H1 (cell line): Measurements from ENCODE around the gene TXNL4A. TPM values are rescaled to one million over a fixed set of nuclear protein-coding genes. Genes with fewer than 3 reads are reported as not detected.

ENCODE experiments used
- CTCF ChIA-PET: fragments of 300-600 bp; sonication (Branson Sonifier 250); formaldehyde crosslinking; loops from one replicate; lab custom pipeline; 2021; ENCODE audit not compliant: partially characterized antibody; lab: Charles Lee
- POLR2A ChIA-PET: fragments of 300-600 bp; sonication (Branson Sonifier 250); formaldehyde crosslinking; loops from one replicate; lab custom pipeline; 2021; ENCODE audit warnings: inconsistent platforms; ENCODE audit not compliant: partially characterized antibody; lab: Charles Lee
- DNase-seq, 2 experiments: peaks; one replicate each; pipeline versions ENCODE4 v3.0.0 to v3.0.0-alpha.2; 2010 to 2022; ENCODE audit warnings: low spot score in 2 of 2, low read depth in 1 of 2, mixed read lengths in 1 of 2
- FAIRE-seq: peaks from 2 replicates; lab custom pipeline; 2011; peaks lifted over from hg19 to GRCh38; lab: Jason Lieb, UNC
- H2AFZ ChIP-seq: 2 replicates; pipeline ENCODE4 v1.8.1; 2012; ENCODE audit warnings: low read length, inconsistent platforms
- H2AK5ac ChIP-seq: 2 replicates; pipeline ENCODE4 v1.6.1; 2013; ENCODE audit warnings: low read depth, low read length
- H2BK120ac ChIP-seq: replicated peaks from 2 replicates; pipeline ENCODE3; 2013; ENCODE audit warnings: low read depth, low read length, inconsistent platforms
- H2BK12ac ChIP-seq: 2 replicates; pipeline ENCODE4 v1.6.1; 2013; ENCODE audit warnings: low read depth, low read length
- H2BK15ac ChIP-seq: 2 replicates; pipeline ENCODE4 v1.6.1; 2013; ENCODE audit warnings: low read length
- H2BK20ac ChIP-seq: 2 replicates; pipeline ENCODE4 v1.6.1; 2013; ENCODE audit warnings: low read length
- H2BK5ac ChIP-seq: 2 replicates; pipeline ENCODE4 v1.6.1; 2013; ENCODE audit warnings: low read depth, low read length
- H3K14ac ChIP-seq: 2 replicates; pipeline ENCODE4 v1.6.1; 2013; ENCODE audit warnings: inconsistent platforms; ENCODE audit not compliant: insufficient read length
- H3K18ac ChIP-seq: 2 replicates; pipeline ENCODE4 v1.6.1; 2013; ENCODE audit warnings: low read length; ENCODE audit errors: extremely low read depth
- H3K23ac ChIP-seq: 2 replicates; pipeline ENCODE4 v1.6.1; 2013; ENCODE audit warnings: inconsistent platforms; ENCODE audit not compliant: insufficient read length
- H3K23me2 ChIP-seq: 2 replicates; pipeline ENCODE4 v1.6.1; 2013; ENCODE audit warnings: low read depth, low read length
- H3K27ac ChIP-seq: 2 replicates; pipeline ENCODE4 v1.6.1; 2011; ENCODE audit warnings: low read depth, low read length, inconsistent platforms
- H3K27me3 ChIP-seq, 4 experiments: replicated peaks in 1 of 4; 1 replicate in 1 of 4; 2 replicates in 3 of 4; pipeline versions ENCODE4 v1.6.1 to v1.8.1; 2011 to 2013; ENCODE audit warnings: low read length in 3 of 4, mild to moderate bottlenecking in 3 of 4, inconsistent platforms in 2 of 4, mixed read lengths in 2 of 4, moderate library complexity in 1 of 4; ENCODE audit not compliant: control insufficient read depth in 3 of 4, insufficient read depth in 3 of 4; ENCODE audit errors: extremely low read depth in 1 of 4
- H3K36me3 ChIP-seq, 4 experiments: 2 replicates each; pipeline versions ENCODE4 v1.6.1 to v1.8.1; 2011 to 2013; ENCODE audit warnings: mild to moderate bottlenecking in 4 of 4, low read length in 3 of 4, moderate library complexity in 2 of 4, control low read depth in 1 of 4, inconsistent platforms in 1 of 4; ENCODE audit not compliant: insufficient read depth in 4 of 4, control insufficient read depth in 2 of 4
- H3K4ac ChIP-seq: replicated peaks from 2 replicates; pipeline ENCODE3; 2013; ENCODE audit warnings: low read length, low read depth, mixed read lengths, inconsistent platforms; ENCODE audit not compliant: insufficient read length
- H3K4me1 ChIP-seq, 4 experiments: replicated peaks in 1 of 4; 1 replicate in 1 of 4; 2 replicates in 3 of 4; pipeline versions ENCODE4 v1.6.1 to v1.8.1; 2011 to 2013; ENCODE audit warnings: low read length in 3 of 4, inconsistent platforms in 2 of 4, mixed read lengths in 1 of 4; ENCODE audit not compliant: insufficient read depth in 4 of 4, control insufficient read depth in 3 of 4
- H3K4me2 ChIP-seq, 2 experiments: 2 replicates each; pipeline versions ENCODE4 v1.6.1 to v1.8.1; 2011 to 2013; ENCODE audit warnings: low read depth in 2 of 2, low read length in 2 of 2, control low read depth in 1 of 2, inconsistent platforms in 1 of 2, mild to moderate bottlenecking in 1 of 2; ENCODE audit not compliant: insufficient read depth in 1 of 2
- H3K4me3 ChIP-seq, 4 experiments: fragments of 200-600, 300-600 bp in 1 of 4; sonication (generic), shearing (Covaris generic), sonication (Bioruptor Twin) in 1 of 4; 2 replicates each; pipeline versions ENCODE4 v1.5.1 to v1.8.1; 2011 to 2016; ENCODE audit warnings: low read length in 4 of 4, low read depth in 3 of 4, control low read depth in 2 of 4, inconsistent platforms in 2 of 4, mild to moderate bottlenecking in 2 of 4, mixed read lengths in 1 of 4, moderate library complexity in 1 of 4; ENCODE audit not compliant: insufficient read depth in 2 of 4; ENCODE audit errors: extremely low read depth in 1 of 4
- H3K56ac ChIP-seq: replicated peaks from 2 replicates; pipeline ENCODE3; 2013; ENCODE audit warnings: low read depth, mild to moderate bottlenecking, mixed read lengths, low read length, inconsistent platforms; ENCODE audit not compliant: insufficient read length
- H3K79me1 ChIP-seq: 2 replicates; pipeline ENCODE4 v1.6.1; 2013; ENCODE audit warnings: low read depth, low read length, control low read depth
- H3K79me2 ChIP-seq, 2 experiments: 2 replicates each; pipeline versions ENCODE4 v1.6.1 to v1.8.1; 2012 to 2013; ENCODE audit warnings: low read length in 2 of 2, mild to moderate bottlenecking in 2 of 2, inconsistent platforms in 1 of 2; ENCODE audit not compliant: insufficient read depth in 2 of 2, control insufficient read depth in 1 of 2
- H3K9ac ChIP-seq, 4 experiments: replicated peaks in 1 of 4; 1 replicate in 1 of 4; 2 replicates in 3 of 4; pipeline versions ENCODE4 v1.6.1 to v1.8.1; 2011 to 2013; ENCODE audit warnings: low read depth in 3 of 4, low read length in 3 of 4, control low read depth in 2 of 4, mild to moderate bottlenecking in 2 of 4, moderate library complexity in 2 of 4, inconsistent platforms in 1 of 4; ENCODE audit errors: extremely low read depth in 1 of 4
- H3K9me3 ChIP-seq, 2 experiments: 2 replicates each; pipeline versions ENCODE4 v1.6.1 to v1.8.1; 2012 to 2013; ENCODE audit warnings: mild to moderate bottlenecking in 2 of 2, moderate library complexity in 2 of 2, control low read depth in 1 of 2, inconsistent platforms in 1 of 2, low read depth in 1 of 2, low read length in 1 of 2, mixed read lengths in 1 of 2; ENCODE audit not compliant: insufficient read depth in 2 of 2
- H4K20me1 ChIP-seq, 2 experiments: replicated peaks in 1 of 2; 2 replicates each; pipeline versions ENCODE3 to v1.8.1; 2011 to 2013; ENCODE audit warnings: inconsistent platforms in 2 of 2, low read length in 2 of 2, mild to moderate bottlenecking in 1 of 2; ENCODE audit not compliant: insufficient read depth in 2 of 2, control insufficient read depth in 1 of 2
- H4K5ac ChIP-seq: 2 replicates; pipeline ENCODE4 v1.6.1; 2013; ENCODE audit warnings: low read length, low read depth, mixed read lengths, inconsistent platforms; ENCODE audit not compliant: insufficient read length
- H4K8ac ChIP-seq: 2 replicates; pipeline ENCODE4 v1.8.0; 2013; ENCODE audit warnings: mild to moderate bottlenecking, moderate library complexity, low read length, inconsistent platforms; ENCODE audit not compliant: insufficient read depth; ENCODE audit errors: extremely low read depth
- H4K91ac ChIP-seq: replicated peaks from 2 replicates; pipeline ENCODE3; 2013; ENCODE audit warnings: low read length, mixed read lengths, inconsistent platforms; ENCODE audit not compliant: insufficient read length
- FOSL1 ChIP-seq: IDR thresholded peaks from 2 replicates; pipeline ENCODE4 v1.6.1; 2011; ENCODE audit warnings: mild to moderate bottlenecking, low read depth, low read length, moderate library complexity; ENCODE audit not compliant: insufficient read depth
- HDAC2 ChIP-seq, 2 experiments: fragments of 300-600 bp in 1 of 2; sonication (generic) in 1 of 2; IDR thresholded peaks; 2 replicates each; pipeline ENCODE4 v1.6.1; 2011 to 2012; ENCODE audit warnings: low read depth in 2 of 2, low read length in 2 of 2, mild to moderate bottlenecking in 2 of 2, moderate library complexity in 2 of 2, borderline replicate concordance in 1 of 2, inconsistent platforms in 1 of 2
- POLR2A ChIP-seq, 2 experiments: IDR thresholded peaks; 1 replicate in 1 of 2; 2 replicates in 1 of 2; pipeline ENCODE4 v1.6.1; 2011; ENCODE audit warnings: low read depth in 2 of 2, low read length in 2 of 2, mild to moderate bottlenecking in 2 of 2; ENCODE audit errors: control extremely low read depth in 1 of 2
- RFX5 ChIP-seq: IDR thresholded peaks from 2 replicates; pipeline ENCODE4 v1.6.1; 2011; ENCODE audit warnings: low read depth, low read length, improper control_type of control experiment, borderline replicate concordance
- SIRT6 ChIP-seq: IDR thresholded peaks from one replicate; pipeline ENCODE4 v1.7.1; 2012; ENCODE audit warnings: low read length, inconsistent platforms
- WGBS, 2 experiments: shearing (Covaris generic) in 1 of 2; methylation state at CpG; one replicate each; pipeline versions ENCODE4 v1.1.6 to v1.1.7; 2013 to 2015; ENCODE audit warnings: low lambda C conversion rate in 2 of 2, mixed read lengths in 2 of 2, inconsistent platforms in 1 of 2, low coverage in 1 of 2, missing lambda C conversion rate in 1 of 2; ENCODE audit not compliant: insufficient replicate concordance in 2 of 2, insufficient coverage in 1 of 2, insufficient read length in 1 of 2; ENCODE audit errors: extremely low coverage in 1 of 2, missing lambda C conversion rate in 1 of 2; 5-methylcytosine and 5-hydroxymethylcytosine counted together
- polyA plus RNA-seq, 7 experiments: library from polyadenylated mRNA; depleted of rRNA in 3 of 7; stranded (reverse) in 5 of 7; unstranded in 2 of 7; fragments of >200 nt in 5 of 7; fragments of 200-250 nt in 2 of 7; gene quantifications; 1 replicate in 5 of 7; 2 replicates in 1 of 7; 4 replicates in 1 of 7; pipeline versions ENCODE4 v1.2.1 to v1.2.3, GENCODE V29; 2011 to 2013; ENCODE audit warnings: missing spikeins in 2 of 7, mixed read lengths in 2 of 7
- total RNA-seq: library from RNA; stranded (reverse); fragmentation: NEBNext Ultra II Directional; extraction: Animal tissue kit (Norgen Biotek cat#: 25700); gene quantifications from 2 replicates; pipeline ENCODE4 v1.2.1, GENCODE V29; 2021

TXNL4A gene
- total and polyA plus RNA-seq, 2 of the 8 experiments (the other 6 are each of a cell fraction or from before 2014, with no cell fraction given), result 169 to 181 TPM

- peaks cover 0 to 10% (median 5%) of the 10 kb centered on the region in 4 experiments; a peak in 5 of 7 replicates for H3K4me1 ChIP-seq
- CTCF ChIA-PET, result interaction anchor here (0.5 to 2.1 kb wide), 3 partner anchors 12 to 135 kb away, joined by 3 to 9 read pairs (median 3); no protein-coding TSS in a partner anchor
Measured at GRCh38 chr18:80035997-80036396, 47.6 kb upstream of the TXNL4A start.

More at GRCh38 chr18:80035997-80036396, 47.6 kb upstream of the TXNL4A start:
- Histone ChIP-seq H3K9me3 (no peaks in the 10 kb centered on the region), H2AK5ac (no peak overlapping the region), H4K8ac (no peak overlapping the region), H3K18ac (no peak overlapping the region), H3K14ac (no peak overlapping the region), H3K23ac (no peak overlapping the region), H3K4me2 (peak overlapping the region in 1 of 2 experiments; percentile 70; a peak in 1 of 4 replicates), H3K79me2 (peaks cover 0 to 22% of the 10 kb centered on the region in 2 experiments; a peak in 3 of 4 replicates), H3K36me3 (peaks cover 0 to 6% (median 2%) of the 10 kb centered on the region in 4 experiments; a peak in 3 of 8 replicates), H3K27ac (no peak overlapping the region), H3K9ac (peak overlapping the region in 1 of 4 experiments; percentile 9; a peak in 2 of 7 replicates), H4K91ac (no peak overlapping the region), H4K5ac (no peak overlapping the region), H3K56ac (no peak overlapping the region), H2BK12ac (no peak overlapping the region), H3K4ac (no peak overlapping the region), H2AFZ (no peak overlapping the region), H4K20me1 (peaks cover 0 to 13% of the 10 kb centered on the region in 2 experiments), H3K4me3 (no peak overlapping the region), H2BK5ac (no peak overlapping the region), H2BK120ac (no peak overlapping the region), H3K79me1 (peaks cover 4% of the 10 kb centered on the region), H3K23me2 (peaks cover 9% of the 10 kb centered on the region; the same call in 1 of the 2 replicates), H3K27me3 (no peaks in the 10 kb centered on the region), H2BK20ac (no peak overlapping the region), H2BK15ac (no peak overlapping the region)
- no peak for FAIRE-seq
- TF ChIP-seq RFX5 (no peak), HDAC2 (IDR thresholded peaks at IDR 0.05; ENCODE audit: borderline replicate concordance in 1 of 2, low read depth in 2 of 2, low read length in 2 of 2) (no peak), POLR2A (IDR thresholded peaks at IDR 0.05; ENCODE audit: control extremely low read depth in 1 of 2, low read depth in 2 of 2, low read length in 2 of 2) (no peak), FOSL1 (no peak), SIRT6 (no peak)
- POLR2A ChIA-PET, result interaction anchor here (1.6 kb wide), 1 partner anchor 73 kb away, joined by 5 read pairs; no protein-coding TSS in a partner anchor
- 82% methylated on average over 7 of the region's 7 CpGs; no CpG with 5 or more reads in 1 of the 2 experiments for WGBS, 2 experiments
- DNase-seq, result no peak
